K562 (cell line): ENCODE results near the gene ARPP21.

Source experiments
- CBX2 ChIP-seq: fragments of 200-600 bp; sonication (generic); IDR thresholded peaks from one replicate; pipeline ENCODE4 v1.6.1; 2012; ENCODE audit warnings: mild to moderate bottlenecking, low read length, inconsistent platforms; ENCODE audit not compliant: insufficient read depth, poor library complexity, severe bottlenecking
- SMAD4 ChIP-seq: fragments of 250-450 bp; sonication (Bioruptor Pico); conservative IDR thresholded peaks from 2 replicates; pipeline ENCODE4 v1.8.0; 2021; ENCODE audit warnings: inconsistent platforms, mild to moderate bottlenecking, moderate library complexity
- SP1 ChIP-seq: sonication (generic); formaldehyde crosslinking; IDR thresholded peaks from 2 replicates; pipeline ENCODE4 v1.8.1; 2022; ENCODE audit warnings: mild to moderate bottlenecking, missing genetic modification reagents

DNA sequence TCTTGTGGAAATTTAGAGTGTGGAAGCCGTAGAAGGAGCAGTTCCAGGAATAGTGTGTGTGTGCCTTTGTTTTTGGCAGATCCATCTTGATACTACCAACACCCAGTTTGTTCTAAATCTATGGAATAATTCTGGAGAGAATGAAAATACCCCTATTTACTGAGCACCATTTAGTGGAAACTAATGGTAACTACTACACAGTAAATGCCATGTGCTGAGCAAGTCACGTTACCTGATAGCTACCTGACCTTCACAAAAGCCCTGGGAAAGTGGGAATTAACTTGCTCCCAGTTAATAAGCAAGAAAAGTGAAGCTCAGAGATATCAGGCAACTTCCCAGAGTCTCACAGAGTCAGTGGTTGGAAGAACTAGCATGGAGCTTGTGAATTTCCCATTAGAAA lies 137.7 kb downstream of the ARPP21 start:
- TF ChIP-seq SP1 (CRISPR knock-in tag) (no peak), CBX2 (no peak), SMAD4 (CRISPR knock-in tag) (no peak)
